ENCODE measurements around the gene TMEM163.

DNA sequence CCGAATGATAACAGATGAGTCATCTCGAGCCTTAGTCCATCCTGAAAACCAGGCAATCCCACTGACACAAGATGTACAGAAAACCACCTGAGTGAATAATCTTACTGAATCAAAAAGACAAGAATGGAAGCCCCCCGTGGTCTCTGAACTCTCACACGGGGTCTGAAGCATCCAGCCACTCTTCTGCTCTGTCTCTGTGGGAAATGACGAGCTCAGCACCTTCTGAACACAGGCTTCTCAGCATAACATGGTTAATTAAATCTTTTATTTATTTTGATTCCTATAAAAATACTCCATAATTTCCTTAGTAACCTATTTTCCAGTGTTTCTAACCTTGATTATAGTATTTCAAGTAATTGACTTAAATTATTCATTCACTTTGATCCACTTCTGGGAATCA lies 203.7 kb downstream of the TMEM163 start:
- TF ChIP-seq, protein P1, sequence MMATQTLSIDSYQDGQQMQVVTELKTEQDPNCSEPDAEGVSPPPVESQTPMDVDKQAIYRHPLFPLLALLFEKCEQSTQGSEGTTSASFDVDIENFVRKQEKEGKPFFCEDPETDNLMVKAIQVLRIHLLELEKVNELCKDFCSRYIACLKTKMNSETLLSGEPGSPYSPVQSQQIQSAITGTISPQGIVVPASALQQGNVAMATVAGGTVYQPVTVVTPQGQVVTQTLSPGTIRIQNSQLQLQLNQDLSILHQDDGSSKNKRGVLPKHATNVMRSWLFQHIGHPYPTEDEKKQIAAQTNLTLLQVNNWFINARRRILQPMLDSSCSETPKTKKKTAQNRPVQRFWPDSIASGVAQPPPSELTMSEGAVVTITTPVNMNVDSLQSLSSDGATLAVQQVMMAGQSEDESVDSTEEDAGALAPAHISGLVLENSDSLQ (IDR thresholded peaks at IDR 0.05), result no peak
- TF ChIP-seq SP1 (IDR thresholded peaks at IDR 0.05) (no peak), BHLHE40 (IDR thresholded peaks at IDR 0.05; ENCODE audit: borderline replicate concordance) (no peak), FOXM1 (IDR thresholded peaks at IDR 0.05; ENCODE audit: borderline replicate concordance) (no peak), ELF4 (IDR thresholded peaks at IDR 0.05) (no peak)

Measured in HEK293T (cell line).